ENCODE measurements around the gene C19orf53.

- TF ChIP-seq CTCF (IDR thresholded peaks at IDR 0.05) (no peak), POLR2A (IDR thresholded peaks at IDR 0.05) (no peak)
Observed at GRCh38 chr19:13738073-13738472, 36.2 kb upstream of the C19orf53 start.
